ENCODE data around the gene E2F4.

GRCh38 chr16:67211674-67212073 is 19.7 kb downstream of the E2F4 start:
- TF ChIP-seq CTCF (IDR thresholded peaks at IDR 0.05; ENCODE audit: low read length) (no peak), EZH2 (optimal IDR thresholded peaks at IDR 0.05; ENCODE audit: low read depth, low read length) (no peak), EZH2phosphoT487 (IDR thresholded peaks at IDR 0.05; ENCODE audit: low read length) (no peak)

Measured in MM.1S (cell line).